NCI-H128 (cell line): ENCODE measurements around the gene GPC4.
"Not testable (repeated sequence)": the region's sequence is repeated elsewhere in the genome, so short reads cannot be mapped to it uniquely, and the experiment has no call there.

ENCODE experiments used
- DNase-seq: peaks from one replicate; lab custom pipeline; 2025; ENCODE audit not compliant: unreplicated experiment; lab: John Stamatoyannopoulos, UW

Gene GPC4

DNA sequence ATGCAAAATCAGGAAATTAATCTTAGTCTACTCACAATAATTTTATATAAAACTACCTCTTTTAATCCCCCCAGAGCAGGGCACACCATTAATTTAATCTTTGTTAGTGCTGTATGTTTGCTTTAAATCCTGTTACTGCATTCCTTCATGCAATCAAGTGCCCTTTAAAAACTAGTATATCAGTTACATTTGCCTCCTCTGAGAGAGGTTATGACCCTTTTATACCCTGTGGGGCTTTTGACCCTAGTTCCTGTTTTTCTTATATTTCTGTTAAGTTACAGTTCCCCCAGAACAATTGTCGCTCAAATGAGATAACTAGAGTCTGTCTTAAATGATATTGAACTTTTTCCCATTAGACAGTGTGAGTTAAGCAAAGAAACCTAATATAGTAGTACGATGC, 46.2 kb downstream of the GPC4 start:
- no peak for DNase-seq

DNA sequence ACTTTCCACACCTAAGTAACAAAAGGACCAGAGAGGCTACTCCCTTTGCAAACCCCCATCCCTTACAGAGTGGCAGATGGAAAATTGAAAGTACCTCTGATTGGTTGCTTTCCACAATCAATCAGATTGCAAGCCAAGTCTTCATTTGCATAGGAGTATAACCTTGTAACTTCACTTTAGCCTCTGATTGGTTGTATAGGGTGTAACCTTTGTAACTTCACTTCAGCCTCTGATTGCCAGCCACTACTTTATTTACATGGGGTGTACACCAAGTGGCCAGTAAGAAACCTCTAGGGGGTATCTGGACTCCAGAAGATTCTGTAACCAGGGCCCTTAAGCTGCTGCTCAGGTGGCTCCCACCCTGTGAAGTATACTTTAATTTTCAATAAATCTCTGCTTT, 48.6 kb downstream of the GPC4 start:
- DNase-seq, result no peak

DNA sequence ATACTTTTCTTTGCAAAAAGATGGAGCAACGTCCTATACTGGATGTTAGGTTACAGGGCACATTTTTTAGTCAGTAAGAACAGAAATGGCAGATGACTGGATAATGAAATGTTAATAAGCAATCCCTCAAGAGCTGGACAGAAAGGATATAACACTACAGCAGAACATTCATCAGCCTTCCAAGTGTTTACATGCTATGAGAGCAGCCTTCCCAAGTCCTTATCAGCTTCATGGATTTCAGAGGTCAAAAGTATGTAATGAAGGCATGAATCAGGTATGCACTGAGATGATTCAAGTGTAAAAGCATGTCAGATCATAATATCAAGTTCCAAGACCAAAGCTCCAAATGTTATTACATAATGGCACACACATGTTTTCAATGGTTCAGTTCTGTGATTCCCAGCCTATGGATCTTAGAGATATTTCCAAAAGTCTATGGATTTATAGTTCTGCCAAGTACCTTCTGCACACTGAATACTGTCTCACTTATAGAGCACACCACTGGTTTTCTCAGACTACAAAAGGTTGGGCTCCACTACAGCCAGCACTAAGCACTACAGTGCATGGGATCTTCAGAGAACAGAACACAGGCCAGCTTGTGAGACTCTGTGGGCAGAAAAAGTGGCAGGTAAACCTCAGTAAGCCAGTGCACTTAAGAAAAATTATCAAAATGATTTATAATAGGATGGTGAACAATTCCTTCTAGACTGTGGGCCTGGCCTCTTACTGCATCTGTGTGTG, 49.2 kb downstream of the GPC4 start:
- no peak for DNase-seq

DNA sequence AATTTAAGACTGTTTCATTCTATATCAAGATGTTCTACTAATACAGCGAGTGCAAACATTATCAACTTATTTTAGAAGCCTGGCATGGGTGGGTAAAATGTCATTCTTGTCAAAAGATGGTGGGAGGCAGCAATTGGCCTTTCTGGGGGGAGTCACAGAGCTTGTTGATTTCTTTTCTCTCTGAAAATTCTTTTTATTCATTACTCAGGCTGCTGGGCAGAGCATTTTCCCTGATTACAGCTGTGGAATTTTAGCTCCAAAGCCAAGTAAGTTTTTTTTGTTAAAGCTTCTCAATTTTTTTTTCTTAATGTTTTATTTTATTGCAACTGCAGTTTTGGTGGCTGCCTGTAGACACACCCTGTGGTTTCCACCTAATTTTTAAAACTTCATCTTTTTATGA, 50.4 kb downstream of the GPC4 start:
- DNase-seq, result no peak

DNA sequence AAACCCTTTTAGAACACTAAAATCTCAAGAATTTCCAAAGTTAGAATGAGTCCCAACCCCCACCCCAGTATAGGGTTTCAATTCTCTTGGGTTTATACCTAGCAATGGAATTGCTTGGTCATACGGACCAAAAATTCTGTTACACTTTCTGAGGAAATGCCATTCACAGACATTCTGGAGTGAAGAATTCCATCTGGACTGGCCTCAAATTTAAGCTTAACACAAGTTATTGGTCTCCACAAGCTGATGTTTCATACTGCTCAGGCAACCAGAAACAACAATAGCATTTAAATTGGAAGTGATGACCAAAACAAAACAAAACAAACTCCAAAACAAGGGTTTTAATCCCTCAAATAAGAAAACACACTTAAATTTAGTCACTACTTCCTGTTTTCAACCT, 51.1 kb downstream of the GPC4 start:
- DNase-seq, result no peak

DNA sequence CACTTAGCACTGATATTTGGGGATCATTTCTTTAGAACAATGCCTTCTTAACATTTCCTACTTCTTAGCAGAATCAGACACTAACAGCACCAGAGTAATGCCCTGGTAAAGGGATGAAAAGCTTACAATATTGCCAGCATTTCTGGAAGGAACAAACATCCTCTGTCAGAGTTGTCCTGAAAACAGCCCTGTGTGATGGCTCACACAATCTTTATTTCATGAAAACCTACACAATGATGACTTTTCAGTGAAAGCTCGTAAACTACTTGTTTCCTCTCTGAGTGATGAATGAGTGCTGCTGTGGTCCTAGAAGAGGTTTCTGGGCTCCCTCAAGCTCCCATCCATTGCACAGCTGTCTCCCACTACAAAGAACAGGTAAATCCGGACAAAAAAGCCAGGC, 52.8 kb downstream of the GPC4 start:
- no peak for DNase-seq

DNA sequence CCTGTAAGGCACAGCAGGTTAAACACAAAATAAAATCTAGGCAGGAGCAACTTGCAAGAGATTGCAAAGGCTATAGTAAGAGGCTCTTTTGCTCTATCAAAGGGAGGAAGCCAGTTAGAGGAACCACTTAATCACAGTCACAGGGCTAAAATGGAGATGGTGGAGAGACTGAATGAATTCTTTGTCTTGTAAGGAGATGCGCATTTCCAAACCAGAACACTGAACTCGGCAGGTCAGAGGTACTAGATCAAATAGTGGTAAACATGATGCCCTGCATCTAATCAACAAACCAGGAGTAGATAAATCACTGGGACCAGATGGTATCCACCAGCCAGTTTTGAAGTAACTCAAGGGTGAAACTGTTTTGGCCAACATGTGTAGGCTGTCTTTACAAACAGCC, 55.8 kb downstream of the GPC4 start:
- DNase-seq, result no peak

DNA sequence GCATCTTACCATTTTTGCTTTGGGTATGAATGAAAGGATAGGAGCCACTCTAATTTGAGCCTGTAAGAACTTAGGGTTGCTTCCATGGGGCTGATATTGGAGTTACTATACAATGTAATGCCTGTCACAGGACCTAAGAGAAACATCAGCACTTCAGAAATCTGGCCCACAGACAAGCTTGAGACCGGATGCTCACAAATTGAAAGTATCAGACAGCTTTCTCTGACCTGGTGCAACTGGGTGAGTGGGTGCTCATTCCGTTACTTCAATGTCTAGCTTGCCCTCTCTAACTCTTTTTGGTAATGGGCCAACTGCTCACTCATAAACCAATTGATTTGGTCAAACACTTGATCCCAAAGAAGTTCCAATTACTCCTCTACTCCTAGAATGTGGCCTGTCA, 62.1 kb downstream of the GPC4 start:
- no peak for DNase-seq

DNA sequence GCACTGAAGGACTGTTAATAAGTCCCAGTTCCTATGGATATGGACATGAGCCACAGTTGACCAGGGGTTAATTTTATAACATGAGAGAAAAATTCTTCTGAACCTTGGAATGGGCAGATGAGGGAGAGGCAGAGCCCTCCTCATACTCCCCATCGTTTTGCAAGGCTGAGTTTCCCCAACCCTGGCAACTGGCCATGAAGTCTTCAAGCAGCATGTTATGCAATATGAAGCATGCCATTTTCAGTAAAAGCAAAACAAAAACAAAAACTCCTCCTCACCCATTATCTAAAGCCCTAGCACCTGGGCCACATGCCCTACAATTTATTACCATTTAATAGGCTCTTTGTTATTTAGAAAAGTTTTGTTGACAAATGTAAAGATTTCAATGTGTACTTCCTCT, 64.5 kb downstream of the GPC4 start:
- DNase-seq, result no peak

DNA sequence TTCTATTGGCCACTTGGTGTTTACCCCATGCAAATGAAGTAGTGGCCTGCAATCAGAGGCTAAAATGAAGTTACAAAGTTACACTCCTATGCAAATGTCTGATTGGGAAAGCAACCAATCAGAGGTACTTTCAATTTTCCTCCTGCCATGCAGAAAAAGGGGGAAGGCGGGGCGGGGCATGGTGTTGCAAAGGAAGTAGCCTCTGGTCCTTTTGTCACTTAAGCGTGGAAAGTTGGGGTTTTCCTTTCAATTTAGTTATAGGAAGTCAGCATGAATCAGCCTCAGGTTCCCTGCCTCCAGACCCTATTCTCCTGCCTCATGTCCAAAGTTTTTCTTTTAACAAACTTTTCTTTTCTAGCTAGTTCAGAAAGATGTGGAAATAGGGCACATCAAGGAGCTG, 69.3 kb downstream of the GPC4 start:
- no peak for DNase-seq

DNA sequence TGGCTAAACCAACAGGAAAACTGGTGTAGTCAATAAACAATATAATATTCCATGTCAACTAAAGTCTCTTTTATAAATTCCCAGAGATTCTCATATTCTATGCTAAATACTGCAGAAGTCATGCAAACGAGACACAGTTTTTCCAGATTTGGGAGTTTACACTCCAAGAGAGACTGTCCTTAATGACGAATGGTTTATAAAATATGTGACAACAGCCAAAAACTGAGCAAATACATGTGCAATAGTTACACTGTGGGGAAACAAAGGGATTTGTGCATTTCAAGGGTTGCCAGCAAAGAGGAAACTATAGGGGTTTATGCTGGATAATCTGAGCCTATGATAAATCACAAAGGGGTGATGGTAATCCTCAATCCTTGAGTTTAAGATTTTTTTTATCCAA, 75.7 kb downstream of the GPC4 start:
- DNase-seq, result no peak

DNA sequence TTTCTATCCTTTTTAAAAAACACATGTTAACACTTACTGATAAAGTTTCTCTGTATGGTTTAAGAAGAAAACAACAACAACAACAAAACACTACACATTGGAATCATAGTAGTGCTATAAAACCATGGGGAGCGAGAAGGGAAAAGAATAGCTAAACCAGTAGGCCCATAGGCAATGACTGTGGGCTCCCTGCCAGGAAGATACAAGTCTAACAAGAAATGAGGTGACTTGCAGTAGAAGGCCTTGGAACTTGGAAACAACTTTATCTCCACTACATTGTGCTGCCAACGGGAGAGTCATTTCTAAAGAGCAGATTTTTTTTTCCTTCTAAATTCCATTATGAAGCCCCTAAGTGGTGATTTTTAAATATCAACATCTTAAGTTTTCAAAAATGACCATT, 78.0 kb downstream of the GPC4 start:
- no peak for DNase-seq

DNA sequence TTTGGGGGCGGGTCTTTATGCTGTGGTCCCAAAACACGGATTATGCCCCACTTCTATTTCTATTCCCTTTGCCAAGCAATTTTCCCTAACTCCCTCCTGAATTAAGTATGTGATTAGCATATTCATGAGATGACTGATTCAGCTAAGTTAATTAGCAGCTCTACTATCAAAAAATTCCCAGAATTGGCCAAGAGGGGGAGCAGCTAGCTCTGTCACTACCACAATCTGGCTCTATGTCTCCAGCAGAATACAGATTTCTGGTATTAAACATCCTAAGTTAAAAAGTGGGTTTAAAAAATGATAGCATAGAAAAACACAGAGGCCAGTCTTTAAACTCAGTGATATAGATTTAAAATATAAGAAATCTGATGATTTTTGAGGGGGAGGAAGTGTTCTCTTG, 80.3 kb downstream of the GPC4 start:
- no peak for DNase-seq

DNA sequence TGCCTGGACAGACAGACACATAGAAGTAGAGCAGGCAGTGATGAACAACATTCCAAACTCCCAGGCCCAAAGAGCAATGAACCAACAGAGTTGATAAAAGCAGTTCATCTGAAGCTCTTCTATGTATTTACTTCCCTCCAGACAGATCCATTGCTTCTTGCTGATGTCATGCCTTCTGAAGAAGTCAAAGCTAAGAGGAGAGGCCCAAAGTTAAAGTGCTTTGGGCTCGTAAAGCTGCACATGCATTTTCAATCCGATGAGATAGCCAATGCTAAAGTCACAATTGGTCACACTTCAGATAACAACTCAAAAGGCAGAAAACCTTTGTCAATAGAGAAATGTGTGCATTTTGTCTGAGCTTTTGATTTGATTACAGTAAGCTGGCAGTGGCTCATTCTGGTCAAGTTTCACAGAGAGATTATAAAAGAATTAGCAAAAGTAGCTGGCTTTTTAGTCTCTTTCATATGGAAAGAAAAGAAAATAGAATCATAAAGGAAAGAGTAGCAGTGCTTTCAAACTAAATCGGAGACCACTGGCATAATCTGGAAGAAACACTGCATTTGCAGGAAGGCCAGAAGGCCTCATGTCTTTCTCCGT, 82.0 kb downstream of the GPC4 start:
- no peak for DNase-seq

DNA sequence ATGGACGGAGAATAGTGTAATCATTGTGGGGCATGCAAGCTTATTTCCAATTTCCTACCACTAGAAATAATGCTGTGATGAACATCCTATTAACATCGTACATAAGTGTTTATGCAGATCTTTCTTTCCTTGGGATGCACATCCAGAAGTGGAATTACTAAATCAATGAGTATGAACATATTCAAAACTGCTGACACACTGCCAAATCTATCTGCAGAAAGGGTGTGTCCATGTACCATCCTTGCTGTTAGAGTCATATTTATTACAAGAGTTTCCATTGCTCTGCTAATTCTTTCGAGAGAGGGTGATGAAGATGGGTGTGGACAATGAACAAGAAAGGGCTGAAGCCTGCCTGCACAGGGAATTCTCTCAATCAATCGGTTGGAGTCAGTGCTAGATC, 82.6 kb downstream of the GPC4 start:
- no peak for DNase-seq

DNA sequence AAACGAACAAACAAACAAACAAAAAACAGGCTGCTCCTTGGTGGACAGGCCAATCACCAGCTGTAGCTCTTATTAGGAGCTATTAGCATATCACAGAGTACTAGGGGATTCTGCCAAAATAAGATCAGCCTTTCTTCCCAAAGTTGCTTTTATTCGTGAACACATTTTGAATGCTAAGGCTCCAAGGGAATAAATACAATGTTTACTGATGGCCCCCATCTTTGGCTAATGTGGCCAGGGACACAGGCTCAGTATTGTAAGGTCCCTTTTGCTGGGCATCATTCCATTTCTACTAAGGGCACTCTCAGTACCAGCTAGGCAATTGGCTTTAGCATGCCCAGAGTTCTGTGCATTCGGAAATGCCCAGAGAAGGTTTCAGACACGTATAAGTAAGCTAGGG, 84.3 kb downstream of the GPC4 start:
- no peak for DNase-seq

DNA sequence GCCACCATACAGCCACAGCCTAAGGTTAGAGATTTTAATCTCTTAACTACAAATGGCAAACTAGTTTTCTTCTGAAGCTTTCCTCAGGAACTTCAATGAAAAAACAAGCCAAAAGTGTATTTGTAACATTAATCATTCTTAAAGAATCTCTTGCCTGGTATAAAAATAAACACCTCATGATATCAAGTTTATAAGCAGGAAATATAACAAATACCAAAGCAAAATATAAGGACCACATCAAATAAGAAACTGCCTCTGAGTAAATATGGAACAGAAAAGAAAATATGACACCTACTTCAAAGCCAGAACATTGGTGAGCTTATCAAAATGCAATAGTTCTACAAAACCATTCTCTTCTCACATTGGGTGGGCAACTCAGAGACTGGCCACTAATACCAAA, 89.9 kb downstream of the GPC4 start:
- DNase-seq, result no peak

DNA sequence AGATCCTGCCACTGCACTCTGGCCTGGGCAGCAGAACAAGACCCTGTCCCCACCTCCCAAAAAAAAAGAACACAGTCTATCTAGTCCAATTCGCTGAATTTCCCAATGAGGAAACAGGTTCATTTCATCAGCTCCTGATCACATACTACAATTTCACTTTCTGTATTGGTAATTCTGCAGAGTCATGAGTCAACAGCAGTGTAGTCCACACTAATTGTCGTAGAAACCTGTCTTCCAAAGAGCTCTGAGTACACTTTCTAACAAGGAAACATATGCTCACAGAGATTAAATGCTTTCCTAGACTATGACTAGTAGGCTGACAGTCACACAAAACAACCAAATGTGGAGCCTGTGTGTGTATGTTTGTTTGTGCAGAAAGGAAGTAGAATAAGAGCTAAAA, 91.9 kb downstream of the GPC4 start:
- DNase-seq, result no peak

DNA sequence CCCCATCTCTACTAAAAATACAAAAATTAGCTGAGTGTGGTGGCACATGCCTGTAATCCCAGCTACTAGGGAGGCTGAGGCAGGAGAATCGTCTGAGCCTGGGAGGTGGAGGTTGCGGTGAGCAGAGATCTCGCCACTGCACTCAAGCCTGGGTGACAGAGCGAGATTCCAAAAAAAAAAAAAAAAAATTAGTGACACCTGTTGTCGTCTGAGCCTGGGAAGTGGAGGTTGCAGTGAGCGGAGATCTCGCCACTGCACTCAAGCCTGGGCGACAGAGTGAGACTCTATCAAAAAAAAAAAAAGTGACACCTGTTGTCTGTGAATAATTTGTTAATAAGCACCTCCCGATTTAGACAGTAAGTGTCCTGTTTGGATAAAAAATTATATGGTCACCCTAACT, 93.0 kb downstream of the GPC4 start:
- DNase-seq, result not testable (repeated sequence)

DNA sequence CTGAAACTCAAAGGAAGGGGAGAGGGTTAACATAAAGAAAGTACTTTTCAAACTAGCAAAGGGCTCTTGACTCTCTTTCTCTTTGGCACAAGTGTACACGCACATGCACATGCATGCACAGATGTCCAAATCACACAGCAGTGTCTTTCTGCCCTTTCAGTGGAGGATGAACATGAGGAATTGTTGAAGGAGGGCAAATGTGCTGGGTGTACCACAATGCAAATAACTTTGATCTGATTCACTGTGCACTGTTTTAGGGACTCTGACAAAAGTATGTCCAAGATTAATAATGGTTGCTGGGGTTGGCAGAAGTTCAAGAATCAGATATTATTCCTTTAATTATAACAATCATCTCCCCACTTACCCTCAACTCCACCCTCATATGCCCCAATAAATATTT, 93.8 kb downstream of the GPC4 start:
- no peak for DNase-seq

DNA sequence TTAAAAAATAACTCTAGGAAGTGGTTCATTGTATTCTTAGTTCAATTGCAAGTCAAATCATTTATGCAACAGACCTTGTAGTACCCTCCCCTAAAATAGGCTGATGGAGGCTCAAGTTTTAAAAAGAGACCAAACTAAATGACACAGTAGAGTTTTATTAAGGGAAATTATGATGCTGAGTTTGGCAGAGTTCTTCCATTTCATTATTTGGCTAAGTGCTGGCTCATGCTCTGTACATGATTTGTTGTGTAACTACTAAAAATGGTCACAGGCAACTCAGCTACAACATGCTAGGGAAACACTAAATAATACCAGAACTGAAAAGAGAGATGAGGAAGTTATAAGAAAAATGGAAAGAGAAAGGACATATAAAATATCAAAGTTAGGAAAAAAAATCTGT, 101.0 kb downstream of the GPC4 start:
- DNase-seq, result no peak

DNA sequence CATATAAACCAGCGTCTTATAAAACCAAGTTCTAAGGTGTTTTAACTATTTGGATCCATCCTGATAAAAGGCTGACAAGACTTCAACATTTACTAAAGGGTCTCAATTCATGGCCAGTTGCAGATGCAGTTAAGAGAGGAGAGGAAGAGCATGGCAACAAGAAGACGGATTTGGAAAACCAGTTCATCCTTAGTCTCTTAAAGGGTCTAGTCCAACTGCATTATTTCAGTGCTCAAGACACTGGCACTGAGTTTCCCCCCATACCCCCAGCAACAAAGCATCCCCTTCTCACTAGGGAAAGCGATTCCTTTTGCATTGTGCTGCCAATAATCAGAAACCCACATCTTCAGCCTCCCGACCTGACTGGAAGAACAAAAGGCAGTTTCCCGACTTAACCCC, 106.8 kb downstream of the GPC4 start:
- no peak for DNase-seq
